NCI-H2107 (cell line): ENCODE results near the gene ZDHHC7.

Source experiments
- DNase-seq: peaks from one replicate; lab custom pipeline; 2025; lab: John Stamatoyannopoulos, UW

The ZDHHC7 gene

DNA sequence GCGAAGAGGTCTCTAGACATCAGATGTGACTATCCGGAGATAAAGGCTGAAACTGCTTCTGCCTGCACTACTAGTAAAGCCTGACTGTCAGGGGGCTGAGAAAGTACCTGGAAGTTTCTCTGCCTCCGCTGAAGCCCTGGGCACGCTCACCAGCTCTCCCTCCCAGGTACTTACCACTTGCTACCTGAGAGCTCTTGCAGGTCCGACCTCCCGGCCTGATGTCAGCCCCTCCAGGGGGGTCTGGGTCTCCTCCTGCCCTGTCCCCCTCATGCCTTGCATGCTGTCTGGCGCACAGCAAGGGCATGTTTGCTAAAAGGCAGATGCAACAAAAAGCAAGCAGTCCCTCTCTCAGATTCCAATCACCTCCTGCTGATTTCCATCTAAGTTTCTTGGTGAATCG lies 17.4 kb downstream of the ZDHHC7 start:
- DNase-seq: no peak

DNA sequence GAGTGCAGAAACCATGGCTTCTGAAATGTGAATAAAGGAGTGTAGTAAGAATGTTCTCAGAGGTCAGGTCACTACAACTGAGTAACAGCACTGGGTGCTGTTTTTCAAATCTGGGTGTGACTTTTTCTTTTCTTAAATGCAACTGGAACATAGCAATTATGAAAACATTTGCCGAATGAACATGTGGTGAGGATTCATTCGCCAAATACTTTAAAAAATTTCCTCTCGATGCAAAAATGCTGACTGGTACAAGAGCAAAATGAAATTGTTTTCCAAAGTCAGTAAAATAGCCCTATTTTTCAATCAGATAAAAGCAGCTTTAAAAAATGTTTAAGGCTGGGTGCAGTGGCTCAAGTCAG lies 18.6 kb downstream of the ZDHHC7 start:
- no peak for DNase-seq

DNA sequence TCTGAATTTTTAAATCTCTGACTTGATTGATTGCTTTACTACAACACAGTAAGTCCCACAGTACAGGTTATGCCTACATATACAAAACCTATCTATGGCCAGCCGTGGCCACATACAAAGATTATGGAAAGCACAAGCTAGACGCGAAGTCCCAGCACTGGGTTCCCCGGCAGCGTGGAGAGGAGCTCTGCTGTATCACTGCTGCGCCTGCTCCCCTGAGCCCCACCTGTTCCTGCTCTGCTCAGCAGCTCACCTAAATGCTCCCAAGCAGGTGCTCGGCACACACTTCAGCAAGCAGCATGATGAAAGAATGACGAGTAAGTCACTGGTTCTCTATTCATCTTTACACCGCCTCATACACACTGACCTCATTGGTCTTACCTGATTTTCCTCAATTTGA lies 20.6 kb downstream of the ZDHHC7 start:
- no peak for DNase-seq

DNA sequence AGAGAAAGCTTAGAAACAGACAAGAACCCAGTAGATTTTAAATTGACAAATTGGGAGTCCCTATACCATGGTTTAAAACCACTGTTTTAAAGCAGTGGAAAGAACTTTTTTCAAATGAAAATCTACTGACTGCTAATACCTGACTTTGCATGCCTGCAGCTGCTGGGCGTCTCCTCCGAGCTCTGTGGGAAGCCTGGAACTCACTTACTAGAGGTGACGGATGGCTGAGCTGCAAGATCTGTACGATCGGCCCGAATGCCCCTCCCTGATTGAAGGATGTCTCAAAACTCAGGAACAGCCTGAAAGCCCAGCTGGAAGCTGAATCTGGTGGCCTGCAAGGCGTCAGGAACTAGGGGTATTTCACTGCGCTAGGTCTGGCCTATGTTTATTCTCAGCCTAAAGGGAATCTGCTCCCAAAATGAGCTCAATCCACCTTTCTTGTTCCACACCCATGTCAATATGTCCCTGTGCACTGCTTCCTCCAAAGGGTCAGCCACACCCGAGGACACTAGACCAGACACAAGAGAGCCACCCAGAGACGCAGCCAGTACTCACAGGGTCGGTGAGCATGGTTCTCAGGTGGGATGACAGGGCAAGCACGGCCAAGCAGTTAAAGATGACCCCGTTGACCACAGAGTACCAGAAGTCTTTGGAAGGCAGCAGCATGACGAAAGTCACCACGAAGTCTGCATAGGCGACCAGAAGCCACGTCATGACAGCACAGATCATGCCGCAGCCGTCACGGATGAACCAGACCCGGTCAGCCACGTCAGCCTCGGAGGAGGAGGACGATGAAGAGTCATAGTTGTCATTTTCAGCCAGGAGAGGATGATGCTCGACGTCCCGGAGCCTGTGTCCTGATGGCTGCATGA lies 21.4 kb downstream of the ZDHHC7 start:
- DNase-seq: no peak

DNA sequence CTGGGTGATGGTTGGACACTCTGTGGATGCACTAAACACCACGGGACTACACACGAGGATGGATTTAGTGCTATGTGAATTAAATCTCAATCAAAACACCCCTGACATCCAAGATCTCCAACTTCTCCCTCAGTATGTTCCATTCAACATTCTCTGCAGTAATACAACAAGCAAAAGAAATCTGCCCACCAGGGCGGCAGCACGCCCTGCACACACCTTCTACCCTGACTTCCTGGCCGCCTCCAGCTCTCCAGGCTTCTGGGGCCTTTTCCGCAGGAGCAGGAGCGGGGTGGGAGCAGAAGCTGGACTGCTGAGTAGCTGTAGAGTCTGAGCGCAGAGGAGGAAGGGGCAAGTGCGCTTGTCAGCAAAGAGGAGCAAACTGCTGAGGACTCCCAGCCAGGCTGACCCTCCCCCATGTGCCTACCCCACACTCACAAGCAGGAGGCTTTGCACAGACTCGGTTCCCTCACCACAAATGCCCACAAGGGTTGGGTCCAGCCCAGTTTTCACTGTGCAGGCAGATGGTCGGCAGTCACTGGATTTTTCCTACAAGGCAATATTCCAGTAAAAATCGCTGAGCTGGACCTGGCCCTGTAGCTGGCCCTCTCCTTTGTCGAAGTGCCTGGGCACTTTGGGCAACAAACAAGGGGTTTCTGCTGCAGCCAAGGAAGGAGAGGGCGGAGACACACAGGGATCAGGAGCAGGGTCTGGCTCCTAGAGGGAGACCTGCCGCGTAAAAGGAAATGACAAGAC lies 22.8 kb downstream of the ZDHHC7 start:
- DNase-seq: no peak

DNA sequence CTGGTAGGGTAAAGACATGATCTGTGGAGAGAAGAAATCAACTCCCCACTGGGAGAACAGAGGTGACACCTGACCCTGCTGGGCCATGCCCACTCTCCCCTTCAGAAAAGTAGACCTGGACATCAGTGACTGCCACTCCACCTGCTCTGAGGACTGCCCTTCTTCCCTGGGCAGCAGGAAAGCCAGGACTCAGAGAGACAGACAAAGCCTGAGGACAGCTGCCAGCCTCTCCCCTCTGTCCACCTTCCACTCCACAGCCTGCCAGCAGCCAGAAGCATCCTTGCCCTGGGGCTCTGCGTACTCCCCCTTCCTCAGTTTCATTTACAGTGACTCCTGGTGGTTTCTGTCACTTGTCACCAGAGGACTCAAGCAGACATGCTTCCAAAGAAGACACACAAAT lies 24.5 kb downstream of the ZDHHC7 start:
- no peak for DNase-seq

DNA sequence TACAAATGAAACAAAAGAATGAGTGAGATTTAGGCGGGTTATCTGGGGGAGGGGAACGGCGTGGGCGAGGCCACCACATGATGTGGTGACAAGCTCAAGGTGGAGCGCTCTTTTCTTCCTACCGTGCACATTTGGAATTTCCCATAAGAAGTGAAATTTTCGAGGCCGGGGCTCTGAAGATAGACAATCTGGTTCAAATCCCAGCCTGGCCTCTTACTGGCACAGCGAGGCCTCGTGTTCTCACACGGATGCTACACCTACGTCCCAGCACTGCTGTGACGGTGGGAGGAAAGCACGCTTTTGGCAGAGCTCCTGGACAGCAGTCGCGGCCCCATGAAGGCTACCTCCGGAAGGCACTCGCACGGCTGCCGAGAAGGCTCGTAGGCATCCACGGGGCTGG lies 25.2 kb downstream of the ZDHHC7 start:
- no peak for DNase-seq

DNA sequence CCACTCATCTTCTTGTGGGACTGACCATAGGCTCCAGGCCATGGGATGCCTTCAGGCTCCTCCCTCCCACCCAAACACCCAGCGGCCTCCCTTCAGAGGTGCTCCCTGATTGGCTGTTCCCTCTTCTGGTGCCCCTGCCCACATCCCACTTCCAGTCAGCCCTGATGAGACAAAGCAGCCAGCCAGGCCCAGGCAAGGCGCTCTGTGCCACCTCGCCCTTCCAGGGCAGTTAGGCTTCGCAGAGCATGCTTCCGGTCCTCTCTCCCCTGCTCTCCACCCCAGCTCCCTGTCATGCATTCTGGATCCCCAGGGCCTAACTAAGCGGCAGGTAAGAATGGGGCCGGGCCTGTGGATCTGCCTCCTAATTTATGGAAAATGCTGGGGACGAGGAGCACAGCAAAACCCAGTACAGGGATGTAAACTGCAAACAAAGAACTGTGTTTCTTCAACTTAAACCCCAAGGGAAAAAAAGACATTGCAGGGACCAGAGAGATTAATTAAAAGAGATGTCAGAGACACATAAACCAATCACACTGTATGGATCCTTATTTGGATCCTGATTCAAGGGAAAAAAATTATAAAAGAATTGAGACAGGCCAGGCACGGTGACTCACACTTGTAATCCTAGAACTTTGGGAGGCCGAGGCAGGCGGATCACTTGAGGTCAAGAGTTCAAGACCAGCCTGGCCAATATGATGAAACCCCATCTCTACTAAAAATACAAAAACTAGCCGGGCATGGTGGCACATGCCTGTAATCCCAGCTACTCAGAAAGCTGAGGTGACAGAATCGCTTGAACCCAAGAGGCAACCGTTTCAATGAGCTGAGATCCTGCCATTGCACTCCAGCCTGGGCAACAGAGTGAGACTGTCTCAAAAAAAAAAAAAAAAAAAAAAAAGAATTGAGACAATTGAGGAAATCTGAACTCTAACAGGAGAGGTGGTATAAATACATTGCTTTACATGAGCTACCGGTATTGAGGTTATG lies 26.0 kb downstream of the ZDHHC7 start:
- no peak for DNase-seq

DNA sequence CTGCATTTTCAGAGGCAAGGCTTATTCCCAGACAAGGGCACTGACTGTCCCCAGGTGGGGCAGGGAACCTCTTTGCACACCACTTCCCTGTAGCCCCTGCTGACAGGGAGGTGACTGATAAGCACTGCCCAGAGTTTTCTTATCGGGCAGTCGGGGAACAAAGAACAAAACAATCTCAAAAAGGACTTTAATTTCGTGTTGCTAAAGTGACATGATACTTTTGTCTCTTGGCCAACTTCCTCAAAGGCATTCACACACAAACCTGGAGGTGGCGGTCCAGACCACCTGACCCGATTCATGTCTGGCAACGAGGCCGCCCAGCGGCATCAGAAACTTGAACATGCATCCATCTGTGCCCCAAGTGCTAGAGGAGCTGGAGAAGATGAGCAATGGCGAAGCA lies 28.9 kb downstream of the ZDHHC7 start:
- DNase-seq: no peak

DNA sequence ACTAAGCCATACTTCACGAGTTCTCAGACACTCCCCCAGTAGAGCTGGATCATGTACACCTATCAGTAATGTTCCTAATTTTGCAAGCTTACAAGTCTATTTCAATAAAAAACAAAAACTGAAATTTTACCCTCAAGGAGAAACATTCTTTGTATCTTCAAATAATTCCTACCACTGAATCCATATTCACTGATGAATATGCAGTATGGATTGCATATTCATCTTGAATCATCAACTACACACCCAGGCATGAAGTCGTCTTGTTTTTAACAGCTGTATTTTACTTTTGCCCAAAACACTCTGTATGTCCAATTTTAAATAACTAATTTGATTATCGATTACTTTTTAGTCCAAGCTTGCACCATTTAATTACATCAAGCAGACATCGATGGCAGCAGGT lies 31.8 kb downstream of the ZDHHC7 start:
- no peak for DNase-seq

DNA sequence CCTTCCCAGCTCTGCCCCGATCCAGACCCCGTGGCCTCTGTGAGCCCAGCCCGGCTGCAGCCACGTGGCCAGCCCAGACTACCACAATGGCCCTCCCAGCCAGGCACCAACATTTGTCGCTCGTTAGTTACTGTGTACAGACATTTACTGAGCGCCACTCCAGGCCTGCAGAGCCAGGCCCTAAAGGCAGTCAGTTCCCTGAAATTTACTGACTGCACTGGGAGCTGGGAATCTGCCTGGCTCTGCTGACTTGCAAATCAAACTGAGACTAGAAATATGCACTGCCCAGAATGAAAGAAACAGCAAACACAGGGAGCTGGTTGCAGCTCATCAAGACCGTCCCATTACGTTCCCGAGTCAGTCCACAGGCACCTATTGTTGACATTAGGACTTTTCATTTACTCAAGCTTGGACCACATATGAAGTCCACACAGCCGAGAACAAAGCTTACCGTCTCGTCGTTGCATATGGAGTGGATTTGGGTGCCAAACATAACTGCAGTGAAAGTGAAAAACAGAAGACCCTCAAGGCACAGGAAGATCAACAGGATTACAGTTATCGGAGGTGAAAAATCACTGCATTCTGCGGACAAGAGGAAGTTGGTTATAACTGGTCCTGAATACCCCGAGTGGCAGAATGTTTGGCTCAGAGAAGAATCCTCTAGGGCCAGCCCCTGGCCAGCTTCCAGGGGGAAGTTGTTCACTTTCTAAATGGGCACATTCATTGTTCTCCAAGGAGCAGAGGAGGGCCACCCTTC lies 34.5 kb downstream of the ZDHHC7 start:
- DNase-seq: no peak

DNA sequence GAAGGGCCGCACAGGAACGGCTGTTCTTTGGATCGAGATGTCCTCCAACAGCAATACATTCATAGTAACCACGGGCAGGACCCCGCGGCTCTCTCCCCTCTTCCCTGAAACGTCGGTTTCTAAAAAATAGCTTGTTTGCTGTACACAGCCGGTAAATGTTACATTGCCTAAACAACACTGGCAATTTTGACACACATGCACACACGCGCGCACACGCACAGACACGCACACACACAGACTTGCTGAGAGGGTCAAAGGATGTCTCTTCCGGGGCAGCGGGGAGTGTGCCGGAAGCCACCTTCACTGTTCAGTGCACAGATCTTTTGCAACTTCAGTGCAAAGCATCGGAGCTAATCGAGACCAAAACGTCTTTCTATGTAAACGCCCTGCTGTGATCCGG lies 35.8 kb downstream of the ZDHHC7 start:
- DNase-seq: no peak

DNA sequence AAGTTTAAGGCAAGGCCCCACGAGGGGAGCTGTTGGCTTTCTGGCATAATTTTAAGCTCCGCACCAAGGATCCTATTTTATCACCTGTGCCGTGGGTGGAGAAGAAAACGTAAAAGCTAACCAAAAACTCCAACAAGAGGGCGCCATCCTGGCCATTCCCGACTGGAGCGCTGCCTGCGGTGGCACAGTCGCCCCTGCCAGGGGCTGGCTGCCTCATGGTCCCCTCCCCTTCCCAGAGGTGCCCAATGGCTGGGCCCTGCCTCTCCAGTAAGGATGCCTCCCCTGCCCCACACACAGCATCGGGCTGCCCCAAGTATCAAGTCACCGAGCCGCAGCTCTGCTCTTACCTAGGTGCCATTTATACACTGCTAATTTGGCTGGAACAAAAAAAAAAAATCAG lies 36.3 kb downstream of the ZDHHC7 start:
- no peak for DNase-seq

DNA sequence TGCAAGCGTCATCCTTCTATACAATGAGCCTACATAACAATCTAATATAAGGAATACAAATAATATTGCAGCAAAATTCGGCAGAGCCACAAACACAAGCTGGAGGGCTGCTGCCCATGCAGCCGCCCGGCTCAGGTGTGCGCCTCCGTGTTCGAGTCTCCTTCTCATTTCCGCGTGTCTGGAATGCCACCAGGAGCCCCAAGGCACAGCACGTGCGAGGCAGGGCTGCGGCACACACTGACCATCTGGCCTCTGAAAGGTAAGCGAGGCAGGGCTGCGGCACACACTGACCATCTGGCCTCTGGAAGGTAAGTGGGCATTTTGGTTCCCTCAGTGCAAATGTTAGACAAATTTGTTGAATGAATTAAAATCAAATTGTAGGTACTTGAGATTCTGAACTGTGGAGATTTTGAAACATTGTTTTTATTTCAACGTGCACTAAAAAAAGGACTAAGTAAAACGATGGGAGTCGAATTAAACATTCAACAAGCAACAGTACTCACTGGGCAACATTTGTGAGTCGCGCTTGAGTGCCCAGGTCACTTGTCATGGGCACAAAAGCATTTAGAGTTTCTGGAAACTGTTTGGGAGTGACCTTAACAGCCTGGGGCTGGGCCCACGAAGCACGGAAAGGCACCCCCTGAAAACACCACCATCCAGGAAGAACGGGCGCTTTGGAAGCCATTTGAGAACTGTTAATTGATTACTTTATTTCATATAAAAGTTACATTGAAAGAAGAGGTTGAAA lies 37.4 kb downstream of the ZDHHC7 start:
- DNase-seq: no peak

DNA sequence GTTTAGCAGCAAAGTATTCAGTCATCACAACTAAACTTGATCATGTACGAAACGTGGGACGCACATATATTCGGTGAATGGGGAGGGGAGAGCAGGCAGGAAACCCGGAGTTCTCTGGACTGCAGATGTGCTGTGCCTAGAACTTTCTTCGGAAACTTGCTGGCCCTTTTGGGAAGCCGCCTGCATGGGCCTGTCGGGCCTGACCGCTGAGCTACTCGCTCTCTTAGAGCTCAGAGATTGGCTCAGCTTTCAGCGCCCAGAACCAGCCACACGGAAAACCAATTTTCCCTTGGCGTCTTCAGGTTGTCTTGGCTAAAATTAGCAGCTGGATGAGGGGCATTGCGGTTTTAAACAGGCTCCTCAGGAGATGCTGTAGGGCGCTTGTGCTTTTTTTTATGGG lies 38.1 kb downstream of the ZDHHC7 start:
- DNase-seq: no peak

DNA sequence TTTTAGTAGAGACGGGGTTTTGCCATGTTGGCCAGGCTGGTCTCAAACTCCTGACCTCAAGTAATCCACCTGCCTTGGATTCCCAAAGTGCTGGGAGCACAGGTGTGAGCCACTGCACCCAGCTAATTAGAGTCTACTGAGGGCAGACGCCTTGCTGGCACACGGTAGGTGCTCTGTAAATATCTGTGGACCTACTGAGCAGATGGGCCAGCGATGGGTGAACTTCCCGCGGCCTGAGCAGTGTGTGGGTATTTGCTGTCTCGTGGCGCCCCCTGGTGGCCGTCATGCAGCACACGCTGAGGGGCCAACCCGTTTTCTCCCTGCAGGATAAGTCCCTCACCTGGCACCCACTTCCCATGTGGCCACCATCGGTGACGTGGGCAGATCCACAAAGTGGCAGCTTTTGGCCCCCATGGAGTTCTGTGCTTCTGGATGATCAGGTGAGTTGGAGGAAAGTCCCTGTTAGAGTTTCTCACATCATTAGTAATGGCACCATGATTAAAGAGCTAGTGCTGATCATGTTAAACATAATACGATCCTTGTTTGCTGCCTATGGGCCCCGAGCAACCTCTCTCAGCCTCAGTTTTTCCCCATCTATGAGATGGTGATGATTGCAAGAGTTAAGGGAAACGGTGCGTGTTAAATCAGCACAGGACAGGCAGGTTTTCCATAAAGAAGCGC lies 40.7 kb downstream of the ZDHHC7 start:
- DNase-seq: peak; percentile 35

DNA sequence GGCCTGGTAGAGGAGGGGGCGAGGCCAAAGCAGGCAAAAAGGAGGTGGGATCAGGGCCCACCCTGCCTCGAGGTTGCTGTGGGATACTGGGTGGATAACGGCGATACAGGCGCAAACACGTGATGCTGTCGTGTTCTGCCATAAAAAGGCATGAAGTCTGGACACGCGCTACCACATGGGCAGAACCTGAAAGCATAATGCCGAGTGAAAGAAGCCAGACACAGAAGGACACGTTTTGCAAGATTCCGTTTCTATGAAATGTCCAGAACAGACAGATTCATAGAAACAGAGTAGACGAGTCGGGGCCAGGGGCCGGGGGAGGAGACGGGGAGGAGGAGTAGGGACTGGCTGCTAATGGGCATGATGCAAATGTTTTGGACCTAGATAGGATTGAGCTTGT lies 43.5 kb downstream of the ZDHHC7 start:
- no peak for DNase-seq

DNA sequence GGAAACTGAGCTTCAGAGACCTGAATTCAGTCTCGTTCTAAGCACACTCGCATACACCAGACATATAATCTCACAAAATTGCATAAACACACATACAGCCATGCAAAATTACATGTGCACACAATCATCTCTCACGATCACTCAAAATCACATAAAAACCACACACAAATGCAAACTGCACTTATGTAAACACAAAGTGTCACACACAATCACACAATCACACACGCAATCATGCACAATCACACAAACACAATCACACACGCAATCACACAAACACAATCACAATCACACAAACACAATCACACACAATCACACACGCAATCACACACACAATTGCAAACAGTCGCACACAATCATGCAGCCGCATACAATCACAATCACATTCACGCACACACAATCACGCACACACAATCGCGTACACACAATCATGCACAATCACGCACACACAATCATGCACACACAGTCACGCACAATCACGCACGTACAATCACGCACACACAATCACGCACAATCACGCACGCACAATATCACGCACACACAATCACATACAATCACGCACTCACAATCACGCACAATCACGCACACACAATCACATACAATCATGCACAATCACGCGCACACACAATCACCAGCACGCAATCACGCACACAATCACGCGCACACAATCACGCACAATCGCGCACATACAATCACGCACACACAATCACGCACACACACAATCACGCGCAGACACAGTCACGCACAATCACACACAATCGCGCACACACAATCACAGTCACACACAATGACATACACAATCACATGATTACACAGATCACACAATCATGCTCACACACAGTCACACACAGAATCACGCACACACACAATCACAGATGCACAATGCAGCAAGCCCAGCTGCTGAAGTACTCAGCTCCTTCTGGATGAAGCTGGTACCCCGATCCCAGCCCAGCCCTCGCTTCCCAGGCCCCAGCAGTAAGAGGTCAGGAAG lies 45.6 kb downstream of the ZDHHC7 start:
- DNase-seq: no peak
